Measurements from ENCODE around the gene RAD51B. TPM values are rescaled to one million over a fixed set of nuclear protein-coding genes. Genes with fewer than 3 reads are reported as not detected.

Gene RAD51B
- total and polyA plus RNA-seq, 2 experiments from 2014 or later, result 10.1 to 18.0 TPM

GRCh38 chr14:68212361-68212760 lies 392.8 kb downstream of the RAD51B start:
- TF ChIP-seq EZH2 (IDR thresholded peaks at IDR 0.05; ENCODE audit: borderline replicate concordance) (no peak), CTCF (IDR thresholded peaks at IDR 0.05; ENCODE audit: poor library complexity) (no peak), EZH2phosphoT487 (IDR thresholded peaks at IDR 0.05; ENCODE audit: low read depth, severe bottlenecking, unreplicated experiment) (no peak)
- H3K9me3 ChIP-seq (ENCODE audit: low read depth), result no peaks in the 10 kb centered on the region
- H2AFZ ChIP-seq, result no peak overlapping the region
- H3K27ac ChIP-seq, result no peak overlapping the region
- no peaks in the 10 kb centered on the region for H3K27me3 ChIP-seq
- no peaks in the 10 kb centered on the region for H3K79me2 ChIP-seq
- H3K9me2 ChIP-seq (replicated peaks; ENCODE audit: insufficient read depth), result no peaks in the 10 kb centered on the region
- H3K4me3 ChIP-seq, result no peak overlapping the region
- H3K4me1 ChIP-seq (ENCODE audit: insufficient read depth), result peaks cover 23% of the 10 kb centered on the region
- no peak overlapping the region for H3K4me2 ChIP-seq
- no peaks in the 10 kb centered on the region for H3K36me3 ChIP-seq (replicated peaks; ENCODE audit: insufficient read depth, low read depth)
- H4K20me1 ChIP-seq (ENCODE audit: insufficient read depth, poor library complexity, severe bottlenecking), result no peaks in the 10 kb centered on the region
- DNase-seq (ENCODE audit: low spot score), result no peak

- no peaks in the 10 kb centered on the region for H3K79me2 ChIP-seq
- no peaks in the 10 kb centered on the region for H3K9me3 ChIP-seq (ENCODE audit: low read depth)
- H3K36me3 ChIP-seq (replicated peaks; ENCODE audit: insufficient read depth, low read depth), result no peaks in the 10 kb centered on the region
- no peak for TF ChIP-seq EZH2phosphoT487 (IDR thresholded peaks at IDR 0.05; ENCODE audit: low read depth, severe bottlenecking, unreplicated experiment)
- no peak for TF ChIP-seq EZH2 (IDR thresholded peaks at IDR 0.05; ENCODE audit: borderline replicate concordance)
- H3K4me2 ChIP-seq, result no peak overlapping the region
- no peak overlapping the region for H3K27ac ChIP-seq
- WGBS (ENCODE audit: low lambda C conversion rate, missing lambda C conversion rate), result 63% methylated on average over 4 of the region's 4 CpGs
- no peaks in the 10 kb centered on the region for H4K20me1 ChIP-seq (ENCODE audit: insufficient read depth, poor library complexity, severe bottlenecking)
- no peak overlapping the region for H2AFZ ChIP-seq
- no peaks in the 10 kb centered on the region for H3K27me3 ChIP-seq
- DNase-seq (ENCODE audit: low spot score), result no peak
- peaks cover 28% of the 10 kb centered on the region for H3K4me1 ChIP-seq (ENCODE audit: insufficient read depth)
- H3K9me2 ChIP-seq (replicated peaks; ENCODE audit: insufficient read depth), result no peaks in the 10 kb centered on the region
- no peak overlapping the region for H3K4me3 ChIP-seq
Observed at GRCh38 chr14:68214431-68214830, 394.9 kb downstream of the RAD51B start.

GRCh38 chr14:68215629-68216028 lies 396.1 kb downstream of the RAD51B start:
- H3K4me3 ChIP-seq, result no peak overlapping the region
- H4K20me1 ChIP-seq (ENCODE audit: insufficient read depth, poor library complexity, severe bottlenecking), result no peaks in the 10 kb centered on the region
- H3K4me2 ChIP-seq, result no peak overlapping the region
- H3K79me2 ChIP-seq, result no peaks in the 10 kb centered on the region
- no peak overlapping the region for H2AFZ ChIP-seq
- DNase-seq (ENCODE audit: low spot score), result no peak
- 85% methylated on average over 2 of the region's 2 CpGs for WGBS (ENCODE audit: low lambda C conversion rate, missing lambda C conversion rate)
- no peaks in the 10 kb centered on the region for H3K9me2 ChIP-seq (replicated peaks; ENCODE audit: insufficient read depth)
- TF ChIP-seq CTCF (IDR thresholded peaks at IDR 0.05; ENCODE audit: poor library complexity), result no peak
- no peak for TF ChIP-seq EZH2 (IDR thresholded peaks at IDR 0.05; ENCODE audit: borderline replicate concordance)
- no peak for TF ChIP-seq EZH2phosphoT487 (IDR thresholded peaks at IDR 0.05; ENCODE audit: low read depth, severe bottlenecking, unreplicated experiment)
- no peaks in the 10 kb centered on the region for H3K27me3 ChIP-seq
- H3K9me3 ChIP-seq (ENCODE audit: low read depth), result no peaks in the 10 kb centered on the region
- H3K27ac ChIP-seq, result peak overlapping the region; percentile 59
- no peaks in the 10 kb centered on the region for H3K36me3 ChIP-seq (replicated peaks; ENCODE audit: insufficient read depth, low read depth)
- peaks cover 22% of the 10 kb centered on the region for H3K4me1 ChIP-seq (ENCODE audit: insufficient read depth)

- Histone ChIP-seq H3K27ac (peak overlapping the region; percentile 59), H3K79me2 (no peaks in the 10 kb centered on the region), H2AFZ (no peak overlapping the region), H3K27me3 (no peaks in the 10 kb centered on the region), H3K4me3 (no peak overlapping the region), H3K4me1 (ENCODE audit: insufficient read depth) (peaks cover 21% of the 10 kb centered on the region), H3K4me2 (no peak overlapping the region), H3K9me3 (ENCODE audit: low read depth) (no peaks in the 10 kb centered on the region), H3K36me3 (replicated peaks; ENCODE audit: insufficient read depth, low read depth) (no peaks in the 10 kb centered on the region), H3K9me2 (replicated peaks; ENCODE audit: insufficient read depth) (no peaks in the 10 kb centered on the region), H4K20me1 (ENCODE audit: insufficient read depth, poor library complexity, severe bottlenecking) (no peaks in the 10 kb centered on the region)
- no peak for TF ChIP-seq EZH2 (IDR thresholded peaks at IDR 0.05; ENCODE audit: borderline replicate concordance)
- TF ChIP-seq EZH2phosphoT487 (IDR thresholded peaks at IDR 0.05; ENCODE audit: low read depth, severe bottlenecking, unreplicated experiment), result no peak
- no peak for TF ChIP-seq CTCF (IDR thresholded peaks at IDR 0.05; ENCODE audit: poor library complexity)
- peak; percentile 25 for DNase-seq (ENCODE audit: low spot score)
- 28% methylated on average over 3 of the region's 3 CpGs for WGBS (ENCODE audit: low lambda C conversion rate, missing lambda C conversion rate)
Observed at GRCh38 chr14:68216079-68216478, 396.5 kb downstream of the RAD51B start.

Measured in hepatocyte (in vitro differentiated cells).